Measurements from ENCODE around the gene GRM8. TPM values are rescaled to one million over a fixed set of nuclear protein-coding genes. Genes with fewer than 3 reads are reported as not detected.

GRM8 gene
- polyA plus RNA-seq, 1 donor (not counting 4 experiments of a cell fraction or from before 2014, with no cell fraction given) = not detected

DNA sequence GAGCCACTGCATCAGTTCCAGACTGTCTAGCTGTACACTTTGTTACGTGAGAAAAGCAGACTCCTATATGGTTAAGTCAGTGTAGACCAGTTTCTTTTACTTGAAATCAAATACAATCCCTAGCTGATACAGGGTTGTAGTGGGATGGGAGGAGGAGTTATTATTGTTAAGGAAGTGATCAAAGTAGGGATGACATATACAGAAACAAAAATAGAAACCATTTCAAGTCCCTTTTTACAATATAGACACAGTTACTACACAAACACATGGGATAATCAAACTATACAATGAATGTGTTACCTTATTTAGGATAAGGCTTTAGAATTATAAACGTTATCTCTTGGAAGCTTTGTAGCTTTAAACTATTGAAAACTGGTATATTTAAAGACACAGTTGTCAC lies 233.9 kb downstream of the GRM8 start:
- DNase-seq (ENCODE audit: low read depth, low spot score) (no peak), FAIRE-seq (no peak)
- no peaks in the 10 kb centered on the region for H3K36me3 ChIP-seq (ENCODE audit: control insufficient read depth in 2 of 2, extremely low read depth in 1 of 2, insufficient read depth in 2 of 2, low read length in 2 of 2)
- H2AFZ ChIP-seq (ENCODE audit: control insufficient read depth, low read length) = no peak overlapping the region
- no peaks in the 10 kb centered on the region for H3K9me1 ChIP-seq (ENCODE audit: control insufficient read depth, extremely low read depth, insufficient read depth, low read length)
- no peaks in the 10 kb centered on the region for H3K27me3 ChIP-seq (ENCODE audit: control insufficient read depth, extremely low read depth, insufficient read depth, low read length)
- no peaks in the 10 kb centered on the region for H3K9me3 ChIP-seq (ENCODE audit: control insufficient read depth, low read depth, low read length)
- no peaks in the 10 kb centered on the region for H3K4me1 ChIP-seq (ENCODE audit: control insufficient read depth, extremely low read depth, insufficient read depth, low read length)
- TF ChIP-seq, protein P1, sequence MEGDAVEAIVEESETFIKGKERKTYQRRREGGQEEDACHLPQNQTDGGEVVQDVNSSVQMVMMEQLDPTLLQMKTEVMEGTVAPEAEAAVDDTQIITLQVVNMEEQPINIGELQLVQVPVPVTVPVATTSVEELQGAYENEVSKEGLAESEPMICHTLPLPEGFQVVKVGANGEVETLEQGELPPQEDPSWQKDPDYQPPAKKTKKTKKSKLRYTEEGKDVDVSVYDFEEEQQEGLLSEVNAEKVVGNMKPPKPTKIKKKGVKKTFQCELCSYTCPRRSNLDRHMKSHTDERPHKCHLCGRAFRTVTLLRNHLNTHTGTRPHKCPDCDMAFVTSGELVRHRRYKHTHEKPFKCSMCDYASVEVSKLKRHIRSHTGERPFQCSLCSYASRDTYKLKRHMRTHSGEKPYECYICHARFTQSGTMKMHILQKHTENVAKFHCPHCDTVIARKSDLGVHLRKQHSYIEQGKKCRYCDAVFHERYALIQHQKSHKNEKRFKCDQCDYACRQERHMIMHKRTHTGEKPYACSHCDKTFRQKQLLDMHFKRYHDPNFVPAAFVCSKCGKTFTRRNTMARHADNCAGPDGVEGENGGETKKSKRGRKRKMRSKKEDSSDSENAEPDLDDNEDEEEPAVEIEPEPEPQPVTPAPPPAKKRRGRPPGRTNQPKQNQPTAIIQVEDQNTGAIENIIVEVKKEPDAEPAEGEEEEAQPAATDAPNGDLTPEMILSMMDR (optimal IDR thresholded peaks at IDR 0.05 in 1 of 3, IDR thresholded peaks at IDR 0.05 in 1 of 3, conservative IDR thresholded peaks at IDR 0.05 in 1 of 3; ENCODE audit: extremely low read depth in 1 of 3, insufficient read depth in 2 of 3, low read length in 3 of 3) = no peak
- TF ChIP-seq EZH2 (IDR thresholded peaks at IDR 0.05; ENCODE audit: low read length) = no peak
- no peak overlapping the region for H3K4me3 ChIP-seq (ENCODE audit: control insufficient read depth in 2 of 3, extremely low read depth in 1 of 3, insufficient read depth in 2 of 3, low read depth in 1 of 3, low read length in 3 of 3)
- dilution Hi-C loops (cut with MboI; ENCODE audit: extremely low pct_ligation_motif_present, low sequenced_read_pairs) = no loop called here
- no peak overlapping the region for H3K27ac ChIP-seq (ENCODE audit: control insufficient read depth, insufficient read depth, low read length)
- H3K79me2 ChIP-seq (ENCODE audit: control insufficient read depth, insufficient read depth, low read length) = no peaks in the 10 kb centered on the region
- no peak overlapping the region for H3K9ac ChIP-seq (ENCODE audit: control insufficient read depth, extremely low read depth, insufficient read depth, low read length)
- no peaks in the 10 kb centered on the region for H4K20me1 ChIP-seq (ENCODE audit: control insufficient read depth, extremely low read depth, insufficient read depth, low read length)
- H3K4me2 ChIP-seq (ENCODE audit: control insufficient read depth, extremely low read depth, insufficient read depth, low read depth, low read length) = no peak overlapping the region

DNA sequence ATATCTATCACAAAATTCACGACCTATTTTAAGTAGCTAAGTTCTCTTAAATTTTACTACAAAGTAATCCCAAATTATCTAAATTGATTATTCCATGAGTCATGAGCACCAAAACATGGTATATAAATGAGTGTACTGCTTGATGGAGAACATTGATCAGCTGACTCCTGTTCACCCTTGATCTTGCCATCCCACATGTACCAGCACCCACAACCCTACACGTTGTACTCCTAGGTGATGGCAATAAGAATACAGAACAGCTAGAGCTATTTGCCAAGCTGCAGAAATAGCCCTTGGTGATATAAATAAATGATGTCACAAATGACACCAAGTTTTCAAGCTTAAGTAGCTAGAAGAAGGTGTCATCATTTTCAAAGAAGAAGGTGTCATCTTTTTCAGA lies 235.5 kb downstream of the GRM8 start:
- Histone ChIP-seq H3K9me3 (ENCODE audit: control insufficient read depth, low read depth, low read length) (no peaks in the 10 kb centered on the region), H4K20me1 (ENCODE audit: control insufficient read depth, extremely low read depth, insufficient read depth, low read length) (no peaks in the 10 kb centered on the region), H3K27me3 (ENCODE audit: control insufficient read depth, extremely low read depth, insufficient read depth, low read length) (no peaks in the 10 kb centered on the region), H3K79me2 (ENCODE audit: control insufficient read depth, insufficient read depth, low read length) (no peaks in the 10 kb centered on the region), H3K27ac (ENCODE audit: control insufficient read depth, insufficient read depth, low read length) (no peak overlapping the region), H2AFZ (ENCODE audit: control insufficient read depth, low read length) (no peak overlapping the region), H3K4me1 (ENCODE audit: control insufficient read depth, extremely low read depth, insufficient read depth, low read length) (no peaks in the 10 kb centered on the region), H3K9ac (ENCODE audit: control insufficient read depth, extremely low read depth, insufficient read depth, low read length) (no peak overlapping the region), H3K36me3 (ENCODE audit: control insufficient read depth in 2 of 2, extremely low read depth in 1 of 2, insufficient read depth in 2 of 2, low read length in 2 of 2) (no peaks in the 10 kb centered on the region), H3K4me3 (ENCODE audit: control insufficient read depth in 2 of 3, extremely low read depth in 1 of 3, insufficient read depth in 2 of 3, low read depth in 1 of 3, low read length in 3 of 3) (no peak overlapping the region), H3K4me2 (ENCODE audit: control insufficient read depth, extremely low read depth, insufficient read depth, low read depth, low read length) (no peak overlapping the region), H3K9me1 (ENCODE audit: control insufficient read depth, extremely low read depth, insufficient read depth, low read length) (no peaks in the 10 kb centered on the region)
- DNase-seq (ENCODE audit: low read depth, low spot score) = no peak
- TF ChIP-seq, protein P1 (optimal IDR thresholded peaks at IDR 0.05 in 1 of 3, IDR thresholded peaks at IDR 0.05 in 1 of 3, conservative IDR thresholded peaks at IDR 0.05 in 1 of 3; ENCODE audit: extremely low read depth in 1 of 3, insufficient read depth in 2 of 3, low read length in 3 of 3) = no peak
- TF ChIP-seq EZH2 (IDR thresholded peaks at IDR 0.05; ENCODE audit: low read length) = no peak
- dilution Hi-C loops (cut with MboI; ENCODE audit: extremely low pct_ligation_motif_present, low sequenced_read_pairs) = no loop called here
- FAIRE-seq = no peak
